ENCODE results near the gene CDK13.

The CDK13 gene

DNA sequence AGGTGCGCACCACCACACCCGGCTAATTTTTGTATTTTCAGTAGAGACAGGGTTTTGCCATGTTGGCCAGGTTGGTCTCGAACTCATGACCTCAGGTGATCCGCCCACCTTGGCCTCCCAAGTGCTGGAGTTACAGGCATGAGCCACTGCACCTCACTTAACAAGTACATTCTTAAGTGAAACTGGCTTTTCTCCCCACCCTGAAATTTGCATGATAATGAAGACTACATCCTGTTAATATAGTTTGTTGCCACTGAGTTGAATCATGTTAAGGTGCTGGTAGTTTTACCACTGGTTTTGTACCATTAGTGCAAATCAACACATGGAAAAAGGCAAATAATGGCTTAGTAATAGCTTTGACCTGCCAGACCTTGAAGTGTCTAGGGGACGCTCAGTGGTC lies 122.2 kb downstream of the CDK13 start:
- no peaks in the 10 kb centered on the region for H3K27me3 ChIP-seq (ENCODE audit: insufficient read depth, insufficient read length)
- H3K9ac ChIP-seq (ENCODE audit: insufficient read length, low read depth) = no peak overlapping the region
- no peaks in the 10 kb centered on the region for H3K9me3 ChIP-seq (ENCODE audit: insufficient read depth, low read length)
- peaks cover 3% of the 10 kb centered on the region for H3K4me1 ChIP-seq (ENCODE audit: insufficient read depth, insufficient read length)
- no peak for DNase-seq (ENCODE audit: low read depth, low spot score)
- H3K36me3 ChIP-seq (ENCODE audit: insufficient read depth, insufficient read length, low read length) = peaks cover 3% of the 10 kb centered on the region
- TF ChIP-seq SUZ12 (IDR thresholded peaks at IDR 0.05; ENCODE audit: extremely low read depth, insufficient read depth, insufficient read length) = no peak
- TF ChIP-seq YY1 (IDR thresholded peaks at IDR 0.05; ENCODE audit: insufficient read depth, insufficient read length) = no peak
- no peak for TF ChIP-seq ZNF274 (IDR thresholded peaks at IDR 0.05; ENCODE audit: low read depth, low read length)
- no peak overlapping the region for H3K4me3 ChIP-seq (ENCODE audit: insufficient read length, low read depth)

DNA sequence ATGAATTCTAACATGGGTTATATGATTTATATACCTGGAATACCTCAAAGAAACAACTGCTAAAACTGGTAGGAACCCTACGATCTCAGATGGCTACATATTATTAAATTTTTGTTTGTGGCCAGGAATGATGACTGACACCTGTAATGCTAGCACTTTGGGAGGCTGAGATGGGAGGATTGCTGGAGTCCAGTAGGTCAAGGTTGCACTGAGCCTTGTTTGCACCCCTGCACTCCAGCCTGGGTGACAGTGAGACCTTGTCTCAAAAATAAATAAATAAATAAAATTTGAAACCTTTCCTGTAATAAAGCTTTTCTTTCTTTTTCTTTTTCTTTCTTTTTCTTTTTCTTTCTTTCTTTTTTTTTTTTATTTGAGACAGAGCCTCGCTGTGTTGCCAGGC lies 123.2 kb downstream of the CDK13 start:
- Histone ChIP-seq H3K9me3 (ENCODE audit: insufficient read depth, low read length) (no peaks in the 10 kb centered on the region), H3K27me3 (ENCODE audit: insufficient read depth, insufficient read length) (no peaks in the 10 kb centered on the region), H3K9ac (ENCODE audit: insufficient read length, low read depth) (no peak overlapping the region), H3K36me3 (ENCODE audit: insufficient read depth, insufficient read length, low read length) (peaks cover 3% of the 10 kb centered on the region), H3K4me3 (ENCODE audit: insufficient read length, low read depth) (no peak overlapping the region), H3K4me1 (ENCODE audit: insufficient read depth, insufficient read length) (peaks cover 3% of the 10 kb centered on the region)
- TF ChIP-seq ZNF274 (IDR thresholded peaks at IDR 0.05; ENCODE audit: low read depth, low read length) = no peak
- no peak for TF ChIP-seq YY1 (IDR thresholded peaks at IDR 0.05; ENCODE audit: insufficient read depth, insufficient read length)
- TF ChIP-seq SUZ12 (IDR thresholded peaks at IDR 0.05; ENCODE audit: extremely low read depth, insufficient read depth, insufficient read length) = no peak
- no peak for DNase-seq (ENCODE audit: low read depth, low spot score)

DNA sequence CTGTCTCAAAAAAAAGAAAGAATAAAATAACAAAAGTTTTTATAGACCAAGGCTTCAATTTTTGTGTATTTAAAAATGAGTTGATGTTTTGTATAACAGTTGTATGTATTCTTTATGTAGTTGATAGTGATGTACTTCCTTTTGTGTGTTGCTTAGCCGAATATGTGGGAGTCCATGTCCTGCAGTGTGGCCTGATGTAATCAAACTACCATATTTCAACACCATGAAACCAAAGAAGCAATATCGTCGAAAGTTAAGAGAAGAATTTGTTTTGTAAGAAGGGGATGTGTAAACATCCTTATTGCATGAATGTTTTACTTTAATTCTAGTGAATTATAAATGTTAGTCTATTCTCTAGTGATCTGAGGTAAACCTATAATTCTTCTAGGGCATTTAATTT lies 127.8 kb downstream of the CDK13 start:
- Histone ChIP-seq H3K9me3 (ENCODE audit: insufficient read depth, low read length) (no peaks in the 10 kb centered on the region), H3K27me3 (ENCODE audit: insufficient read depth, insufficient read length) (no peaks in the 10 kb centered on the region), H3K4me1 (ENCODE audit: insufficient read depth, insufficient read length) (no peaks in the 10 kb centered on the region), H3K9ac (ENCODE audit: insufficient read length, low read depth) (no peak overlapping the region), H3K4me3 (ENCODE audit: insufficient read length, low read depth) (no peak overlapping the region), H3K36me3 (ENCODE audit: insufficient read depth, insufficient read length, low read length) (peaks cover 9% of the 10 kb centered on the region)
- TF ChIP-seq SUZ12 (IDR thresholded peaks at IDR 0.05; ENCODE audit: extremely low read depth, insufficient read depth, insufficient read length) (no peak), ZNF274 (IDR thresholded peaks at IDR 0.05; ENCODE audit: low read depth, low read length) (no peak), YY1 (IDR thresholded peaks at IDR 0.05; ENCODE audit: insufficient read depth, insufficient read length) (no peak)
- no peak for DNase-seq (ENCODE audit: low read depth, low spot score)

DNA sequence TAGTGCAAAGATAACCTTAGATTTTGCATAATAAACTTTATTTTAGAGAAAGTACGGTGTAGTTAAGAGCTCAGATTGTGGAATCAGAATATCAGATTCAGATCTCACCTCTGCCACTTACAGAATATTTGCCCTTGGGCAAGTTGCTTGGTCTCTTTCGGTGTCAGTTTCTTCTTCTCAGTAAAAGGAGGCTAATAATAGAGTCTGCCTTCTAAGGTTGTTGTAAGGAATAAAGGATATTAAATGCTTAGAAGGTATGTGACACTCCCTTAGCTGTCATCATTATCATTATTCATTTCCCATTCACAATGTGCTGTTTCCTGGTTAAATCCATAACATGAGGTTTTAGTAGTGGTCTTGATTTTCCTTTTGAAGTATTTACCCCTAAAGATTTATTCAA lies 142.1 kb downstream of the CDK13 start:
- H3K9ac ChIP-seq (ENCODE audit: insufficient read length, low read depth) = no peak overlapping the region
- H3K36me3 ChIP-seq (ENCODE audit: insufficient read depth, insufficient read length, low read length) = peaks cover 50% of the 10 kb centered on the region
- DNase-seq (ENCODE audit: low read depth, low spot score) = no peak
- TF ChIP-seq SUZ12 (IDR thresholded peaks at IDR 0.05; ENCODE audit: extremely low read depth, insufficient read depth, insufficient read length) (no peak), ZNF274 (IDR thresholded peaks at IDR 0.05; ENCODE audit: low read depth, low read length) (no peak), YY1 (IDR thresholded peaks at IDR 0.05; ENCODE audit: insufficient read depth, insufficient read length) (no peak)
- no peaks in the 10 kb centered on the region for H3K4me1 ChIP-seq (ENCODE audit: insufficient read depth, insufficient read length)
- no peak overlapping the region for H3K4me3 ChIP-seq (ENCODE audit: insufficient read length, low read depth)
- H3K27me3 ChIP-seq (ENCODE audit: insufficient read depth, insufficient read length) = no peaks in the 10 kb centered on the region
- H3K9me3 ChIP-seq (ENCODE audit: insufficient read depth, low read length) = no peaks in the 10 kb centered on the region

DNA sequence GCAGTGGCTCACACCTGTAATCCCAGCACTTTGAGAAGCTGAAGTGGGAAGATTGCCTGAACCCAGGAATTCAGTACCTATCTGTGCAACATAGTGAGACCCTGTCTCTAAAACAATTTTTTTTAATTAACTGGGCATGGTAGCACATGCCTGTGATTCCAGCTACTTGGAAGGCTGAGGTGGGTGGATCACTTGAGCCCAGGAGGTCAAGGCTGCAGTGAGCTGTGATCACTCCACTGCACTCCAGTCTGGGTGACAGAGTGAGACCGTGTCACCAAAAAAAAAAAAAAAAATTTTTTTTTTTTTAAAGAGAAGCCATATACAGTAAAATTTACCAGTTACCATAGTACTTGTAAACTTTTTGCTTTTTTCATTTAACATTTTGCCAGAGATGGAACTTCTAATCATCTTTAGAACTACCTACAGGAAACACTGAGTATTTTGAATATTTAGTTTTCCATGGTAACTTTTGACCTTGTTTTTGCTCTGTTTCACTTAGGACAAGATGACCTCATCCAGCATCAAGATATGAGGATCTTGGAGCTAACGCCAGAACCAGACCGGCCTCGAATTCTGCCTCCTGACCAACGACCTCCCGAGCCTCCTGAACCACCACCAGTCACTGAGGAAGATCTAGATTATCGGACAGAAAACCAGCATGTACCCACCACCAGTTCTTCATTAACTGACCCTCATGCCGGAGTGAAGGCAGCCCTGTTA lies 143.7 kb downstream of the CDK13 start:
- H3K4me1 ChIP-seq (ENCODE audit: insufficient read depth, insufficient read length) = no peaks in the 10 kb centered on the region
- H3K9me3 ChIP-seq (ENCODE audit: insufficient read depth, low read length) = no peaks in the 10 kb centered on the region
- no peak for DNase-seq (ENCODE audit: low read depth, low spot score)
- H3K9ac ChIP-seq (ENCODE audit: insufficient read length, low read depth) = no peak overlapping the region
- H3K36me3 ChIP-seq (ENCODE audit: insufficient read depth, insufficient read length, low read length) = peaks cover 45% of the 10 kb centered on the region
- no peak for TF ChIP-seq SUZ12 (IDR thresholded peaks at IDR 0.05; ENCODE audit: extremely low read depth, insufficient read depth, insufficient read length)
- TF ChIP-seq ZNF274 (IDR thresholded peaks at IDR 0.05; ENCODE audit: low read depth, low read length) = no peak
- TF ChIP-seq YY1 (IDR thresholded peaks at IDR 0.05; ENCODE audit: insufficient read depth, insufficient read length) = no peak
- H3K4me3 ChIP-seq (ENCODE audit: insufficient read length, low read depth) = no peak overlapping the region
- no peaks in the 10 kb centered on the region for H3K27me3 ChIP-seq (ENCODE audit: insufficient read depth, insufficient read length)

DNA sequence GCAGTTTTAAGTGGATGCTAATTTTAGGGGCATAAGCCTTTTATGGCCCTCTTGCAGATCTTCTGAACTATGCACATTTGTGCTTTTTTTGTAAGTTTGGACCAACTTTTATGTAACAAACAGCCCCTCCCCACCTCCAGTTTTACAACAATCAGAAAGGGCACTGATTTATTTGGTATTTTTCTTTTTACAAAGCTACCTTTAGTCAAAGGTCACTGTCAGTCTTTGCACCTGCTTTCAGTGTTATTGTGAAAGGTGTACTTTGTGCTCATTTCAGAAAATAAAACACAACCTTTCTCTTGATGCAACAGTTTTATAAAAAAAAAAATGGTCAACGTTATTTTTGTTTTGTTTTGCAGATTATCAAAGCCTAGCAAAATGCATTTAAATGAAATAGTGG lies 145.2 kb downstream of the CDK13 start:
- Histone ChIP-seq H3K4me1 (ENCODE audit: insufficient read depth, insufficient read length) (no peaks in the 10 kb centered on the region), H3K9ac (ENCODE audit: insufficient read length, low read depth) (no peak overlapping the region), H3K9me3 (ENCODE audit: insufficient read depth, low read length) (no peaks in the 10 kb centered on the region), H3K4me3 (ENCODE audit: insufficient read length, low read depth) (no peak overlapping the region), H3K27me3 (ENCODE audit: insufficient read depth, insufficient read length) (no peaks in the 10 kb centered on the region), H3K36me3 (ENCODE audit: insufficient read depth, insufficient read length, low read length) (peaks cover 40% of the 10 kb centered on the region)
- TF ChIP-seq ZNF274 (IDR thresholded peaks at IDR 0.05; ENCODE audit: low read depth, low read length) (no peak), SUZ12 (IDR thresholded peaks at IDR 0.05; ENCODE audit: extremely low read depth, insufficient read depth, insufficient read length) (no peak), YY1 (IDR thresholded peaks at IDR 0.05; ENCODE audit: insufficient read depth, insufficient read length) (no peak)
- DNase-seq (ENCODE audit: low read depth, low spot score) = no peak

DNA sequence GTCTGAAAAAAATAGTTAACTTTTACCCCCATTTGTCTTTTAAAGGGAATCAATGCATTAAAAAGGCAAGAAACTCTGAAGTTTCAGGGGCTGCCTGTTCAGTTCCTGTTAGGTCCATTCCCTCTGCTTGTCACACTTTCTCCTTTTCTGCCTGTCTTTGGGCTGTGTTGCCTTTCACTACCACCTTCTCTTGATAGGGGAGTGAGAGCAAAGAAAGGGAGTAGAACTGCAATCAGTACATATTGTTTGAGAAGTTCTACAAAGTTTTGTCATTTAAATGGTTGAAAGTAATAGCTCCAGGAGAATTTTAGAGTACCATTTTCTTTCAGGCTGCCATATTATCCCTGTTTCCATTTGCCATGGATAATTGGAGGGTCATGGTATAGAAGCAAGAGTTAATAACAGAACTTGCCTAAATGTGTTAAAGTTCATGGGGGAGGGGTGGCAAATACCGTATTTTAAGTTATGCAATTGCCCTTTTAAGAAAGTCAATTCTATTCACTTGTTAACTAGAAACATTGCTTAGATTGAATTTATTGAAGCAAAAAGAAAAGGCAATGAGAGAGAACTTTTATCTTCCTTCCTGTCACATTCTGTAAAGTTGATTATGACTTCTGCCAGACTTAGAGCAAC lies 145.8 kb downstream of the CDK13 start:
- H3K9ac ChIP-seq (ENCODE audit: insufficient read length, low read depth) = no peak overlapping the region
- H3K4me3 ChIP-seq (ENCODE audit: insufficient read length, low read depth) = no peak overlapping the region
- H3K36me3 ChIP-seq (ENCODE audit: insufficient read depth, insufficient read length, low read length) = peaks cover 40% of the 10 kb centered on the region
- TF ChIP-seq ZNF274 (IDR thresholded peaks at IDR 0.05; ENCODE audit: low read depth, low read length) = no peak
- no peak for TF ChIP-seq SUZ12 (IDR thresholded peaks at IDR 0.05; ENCODE audit: extremely low read depth, insufficient read depth, insufficient read length)
- TF ChIP-seq YY1 (IDR thresholded peaks at IDR 0.05; ENCODE audit: insufficient read depth, insufficient read length) = no peak
- H3K9me3 ChIP-seq (ENCODE audit: insufficient read depth, low read length) = no peaks in the 10 kb centered on the region
- no peak for DNase-seq (ENCODE audit: low read depth, low spot score)
- no peaks in the 10 kb centered on the region for H3K27me3 ChIP-seq (ENCODE audit: insufficient read depth, insufficient read length)
- H3K4me1 ChIP-seq (ENCODE audit: insufficient read depth, insufficient read length) = no peaks in the 10 kb centered on the region
